WTC11 (cell line): Measurements from ENCODE around the gene OSBPL7.

Source experiments
- CREM ChIP-seq: sonication (generic); formaldehyde crosslinking; IDR thresholded peaks from 2 replicates; pipeline ENCODE4 v1.8.1; 2022; ENCODE audit warnings: mild to moderate bottlenecking, missing genetic modification reagents, moderate library complexity
- ESRRA ChIP-seq: sonication (generic); formaldehyde crosslinking; IDR thresholded peaks from 2 replicates; pipeline ENCODE4 v1.8.1; 2022; ENCODE audit warnings: mild to moderate bottlenecking, missing genetic modification reagents, borderline replicate concordance
- NR2C2 ChIP-seq: sonication (generic); formaldehyde crosslinking; IDR thresholded peaks from 2 replicates; pipeline ENCODE4 v1.8.0; 2022; ENCODE audit warnings: mild to moderate bottlenecking, missing genetic modification reagents
- SMAD3 ChIP-seq: sonication (generic); formaldehyde crosslinking; IDR thresholded peaks from 2 replicates; pipeline ENCODE4 v1.8.0; 2022; ENCODE audit warnings: missing genetic modification reagents, mild to moderate bottlenecking, borderline replicate concordance
- SMAD4 ChIP-seq: sonication (generic); formaldehyde crosslinking; IDR thresholded peaks from 2 replicates; pipeline ENCODE4 v1.8.0; 2022; ENCODE audit warnings: mild to moderate bottlenecking, missing genetic modification reagents
- SP1 ChIP-seq: sonication (generic); formaldehyde crosslinking; conservative IDR thresholded peaks from 2 replicates; pipeline ENCODE4 v1.8.1; 2022; ENCODE audit warnings: missing genetic modification reagents
- TP53 ChIP-seq: sonication (generic); formaldehyde crosslinking; IDR thresholded peaks from 2 replicates; pipeline ENCODE4 v1.8.1; 2023; ENCODE audit warnings: mild to moderate bottlenecking, missing genetic modification reagents
- ZNF396 ChIP-seq: fragments of 250-450 bp; sonication (Bioruptor Pico); IDR thresholded peaks from 2 replicates; pipeline ENCODE4 v1.8.0; 2021; ENCODE audit warnings: mild to moderate bottlenecking, moderate library complexity, borderline replicate concordance
- TF ChIP-seq, protein P1 (sequence below): sonication (generic); formaldehyde crosslinking; IDR thresholded peaks from 2 replicates; pipeline ENCODE4 v1.8.1; 2023; ENCODE audit warnings: mild to moderate bottlenecking, missing genetic modification reagents, moderate library complexity
- TF ChIP-seq, protein P2 (sequence below): fragments of 200-600 bp; IDR thresholded peaks from 2 replicates; pipeline ENCODE4 v1.8.0; 2022; ENCODE audit warnings: antibody characterized with exemption
- TF ChIP-seq, protein P3 (sequence below): sonication (generic); formaldehyde crosslinking; IDR thresholded peaks from 2 replicates; pipeline ENCODE4 v1.8.1; 2023; ENCODE audit warnings: mild to moderate bottlenecking, missing genetic modification reagents, borderline replicate concordance

DNA sequence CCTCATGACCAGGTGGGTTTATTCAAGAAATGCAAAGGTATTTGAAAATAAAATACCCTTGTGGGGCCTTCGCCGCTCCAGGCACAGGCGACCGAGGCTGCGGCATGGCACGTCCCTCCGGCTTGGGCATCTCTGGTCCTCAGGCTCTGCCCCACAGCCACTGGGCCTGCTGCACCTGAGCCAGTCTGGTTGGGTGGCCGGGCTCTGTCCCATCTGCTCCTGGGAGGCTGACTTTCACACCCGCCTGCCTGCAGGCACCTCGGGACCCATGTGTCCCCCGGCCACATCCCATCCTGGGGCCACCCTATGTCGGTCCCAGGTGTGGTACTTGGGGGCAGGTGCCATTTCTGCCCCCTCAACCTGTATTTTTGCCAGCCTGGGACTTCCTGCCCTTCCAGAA, 20.9 kb downstream of the OSBPL7 start:
- TF ChIP-seq, protein P1, sequence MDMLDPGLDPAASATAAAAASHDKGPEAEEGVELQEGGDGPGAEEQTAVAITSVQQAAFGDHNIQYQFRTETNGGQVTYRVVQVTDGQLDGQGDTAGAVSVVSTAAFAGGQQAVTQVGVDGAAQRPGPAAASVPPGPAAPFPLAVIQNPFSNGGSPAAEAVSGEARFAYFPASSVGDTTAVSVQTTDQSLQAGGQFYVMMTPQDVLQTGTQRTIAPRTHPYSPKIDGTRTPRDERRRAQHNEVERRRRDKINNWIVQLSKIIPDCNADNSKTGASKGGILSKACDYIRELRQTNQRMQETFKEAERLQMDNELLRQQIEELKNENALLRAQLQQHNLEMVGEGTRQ, result no peak
- TF ChIP-seq, protein P2, sequence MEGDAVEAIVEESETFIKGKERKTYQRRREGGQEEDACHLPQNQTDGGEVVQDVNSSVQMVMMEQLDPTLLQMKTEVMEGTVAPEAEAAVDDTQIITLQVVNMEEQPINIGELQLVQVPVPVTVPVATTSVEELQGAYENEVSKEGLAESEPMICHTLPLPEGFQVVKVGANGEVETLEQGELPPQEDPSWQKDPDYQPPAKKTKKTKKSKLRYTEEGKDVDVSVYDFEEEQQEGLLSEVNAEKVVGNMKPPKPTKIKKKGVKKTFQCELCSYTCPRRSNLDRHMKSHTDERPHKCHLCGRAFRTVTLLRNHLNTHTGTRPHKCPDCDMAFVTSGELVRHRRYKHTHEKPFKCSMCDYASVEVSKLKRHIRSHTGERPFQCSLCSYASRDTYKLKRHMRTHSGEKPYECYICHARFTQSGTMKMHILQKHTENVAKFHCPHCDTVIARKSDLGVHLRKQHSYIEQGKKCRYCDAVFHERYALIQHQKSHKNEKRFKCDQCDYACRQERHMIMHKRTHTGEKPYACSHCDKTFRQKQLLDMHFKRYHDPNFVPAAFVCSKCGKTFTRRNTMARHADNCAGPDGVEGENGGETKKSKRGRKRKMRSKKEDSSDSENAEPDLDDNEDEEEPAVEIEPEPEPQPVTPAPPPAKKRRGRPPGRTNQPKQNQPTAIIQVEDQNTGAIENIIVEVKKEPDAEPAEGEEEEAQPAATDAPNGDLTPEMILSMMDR, result no peak
- TF ChIP-seq TP53 (CRISPR knock-in tag) (no peak), CREM (CRISPR knock-in tag) (no peak), NR2C2 (CRISPR knock-in tag) (no peak), SMAD3 (CRISPR knock-in tag) (no peak), SMAD4 (CRISPR knock-in tag) (no peak), ZNF396 (CRISPR knock-in tag) (no peak), SP1 (no peak), ESRRA (no peak)
- TF ChIP-seq, protein P3, sequence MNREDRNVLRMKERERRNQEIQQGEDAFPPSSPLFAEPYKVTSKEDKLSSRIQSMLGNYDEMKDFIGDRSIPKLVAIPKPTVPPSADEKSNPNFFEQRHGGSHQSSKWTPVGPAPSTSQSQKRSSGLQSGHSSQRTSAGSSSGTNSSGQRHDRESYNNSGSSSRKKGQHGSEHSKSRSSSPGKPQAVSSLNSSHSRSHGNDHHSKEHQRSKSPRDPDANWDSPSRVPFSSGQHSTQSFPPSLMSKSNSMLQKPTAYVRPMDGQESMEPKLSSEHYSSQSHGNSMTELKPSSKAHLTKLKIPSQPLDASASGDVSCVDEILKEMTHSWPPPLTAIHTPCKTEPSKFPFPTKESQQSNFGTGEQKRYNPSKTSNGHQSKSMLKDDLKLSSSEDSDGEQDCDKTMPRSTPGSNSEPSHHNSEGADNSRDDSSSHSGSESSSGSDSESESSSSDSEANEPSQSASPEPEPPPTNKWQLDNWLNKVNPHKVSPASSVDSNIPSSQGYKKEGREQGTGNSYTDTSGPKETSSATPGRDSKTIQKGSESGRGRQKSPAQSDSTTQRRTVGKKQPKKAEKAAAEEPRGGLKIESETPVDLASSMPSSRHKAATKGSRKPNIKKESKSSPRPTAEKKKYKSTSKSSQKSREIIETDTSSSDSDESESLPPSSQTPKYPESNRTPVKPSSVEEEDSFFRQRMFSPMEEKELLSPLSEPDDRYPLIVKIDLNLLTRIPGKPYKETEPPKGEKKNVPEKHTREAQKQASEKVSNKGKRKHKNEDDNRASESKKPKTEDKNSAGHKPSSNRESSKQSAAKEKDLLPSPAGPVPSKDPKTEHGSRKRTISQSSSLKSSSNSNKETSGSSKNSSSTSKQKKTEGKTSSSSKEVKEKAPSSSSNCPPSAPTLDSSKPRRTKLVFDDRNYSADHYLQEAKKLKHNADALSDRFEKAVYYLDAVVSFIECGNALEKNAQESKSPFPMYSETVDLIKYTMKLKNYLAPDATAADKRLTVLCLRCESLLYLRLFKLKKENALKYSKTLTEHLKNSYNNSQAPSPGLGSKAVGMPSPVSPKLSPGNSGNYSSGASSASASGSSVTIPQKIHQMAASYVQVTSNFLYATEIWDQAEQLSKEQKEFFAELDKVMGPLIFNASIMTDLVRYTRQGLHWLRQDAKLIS (CRISPR knock-in tag), result no peak
